HFFc6 (cell line): ENCODE measurements around the gene MLEC. TPM values are rescaled to one million over a fixed set of nuclear protein-coding genes. Genes with fewer than 3 reads are reported as not detected.

Source experiments
- DNase-seq: peaks from one replicate; pipeline ENCODE4 v3.0.0-alpha.2; 2018
- H3K27ac Mint-ChIP-seq: 2 replicates; pipeline ENCODE4 v1.8.0; 2020; ENCODE audit warnings: mild to moderate bottlenecking, mixed read lengths
- H3K27me3 Mint-ChIP-seq: 2 replicates; pipeline ENCODE4 v1.8.0; 2021; ENCODE audit warnings: mild to moderate bottlenecking, moderate library complexity, mixed read lengths; ENCODE audit not compliant: insufficient read depth
- H3K36me3 Mint-ChIP-seq: 2 replicates; pipeline ENCODE4 v1.8.0; 2021; ENCODE audit warnings: low read depth, mixed read lengths
- H3K4me1 Mint-ChIP-seq: 2 replicates; pipeline ENCODE4 v1.8.0; 2020; ENCODE audit warnings: low read depth, mixed read lengths
- H3K4me3 Mint-ChIP-seq: 2 replicates; pipeline ENCODE4 v1.8.0; 2020; ENCODE audit warnings: mild to moderate bottlenecking, moderate library complexity, mixed read lengths
- H3K9me3 Mint-ChIP-seq: 2 replicates; pipeline ENCODE4 v1.8.0; 2020; ENCODE audit warnings: mild to moderate bottlenecking, mixed read lengths
- total RNA-seq, 6 experiments: library from RNA; stranded (reverse); fragmentation: NEBNext Ultra II Directional; extraction: Animal tissue kit (Norgen Biotek cat#: 25700); gene quantifications; 2 replicates in 1 of 6; 3 replicates in 5 of 6; pipeline ENCODE4 v1.2.3, GENCODE V29; 2021
- TF ChIP-seq, protein P1 (sequence below): fragments of 200-600 bp; sonication (generic); IDR thresholded peaks from 2 replicates; pipeline ENCODE4 v1.5.0; 2021; ENCODE audit warnings: antibody characterized with exemption, mild to moderate bottlenecking

MLEC gene
- total RNA-seq, 6 experiments from 2014 or later, result 195 to 241 (median 209) TPM

DNA sequence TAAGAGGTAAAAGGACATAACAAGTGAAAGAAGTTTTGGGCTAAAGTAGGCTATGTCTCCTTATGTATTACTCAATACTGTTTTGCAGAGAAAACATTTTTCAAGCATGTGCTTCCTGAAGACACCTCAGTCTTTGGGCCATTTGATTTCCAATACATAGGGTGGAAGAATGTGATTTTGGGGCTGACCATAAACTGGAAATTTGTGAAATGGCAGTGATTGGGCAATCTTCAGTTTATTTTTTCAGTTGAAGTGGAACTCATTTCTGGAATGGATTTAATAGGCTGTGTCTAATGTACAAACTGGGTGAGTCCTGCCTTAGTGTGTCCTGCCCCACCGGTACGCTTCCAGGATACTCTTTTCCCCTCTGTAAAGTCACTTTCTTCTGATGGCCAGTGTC is 35.8 kb downstream of the MLEC start:
- Mint-ChIP-seq H3K36me3 (peaks cover 47% of the 10 kb centered on the region), H3K27ac (no peak overlapping the region), H3K27me3 (peaks cover 2% of the 10 kb centered on the region; the same call in 1 of the 2 replicates), H3K4me3 (no peak overlapping the region), H3K4me1 (peaks cover 22% of the 10 kb centered on the region), H3K9me3 (no peaks in the 10 kb centered on the region)
- TF ChIP-seq, protein P1, sequence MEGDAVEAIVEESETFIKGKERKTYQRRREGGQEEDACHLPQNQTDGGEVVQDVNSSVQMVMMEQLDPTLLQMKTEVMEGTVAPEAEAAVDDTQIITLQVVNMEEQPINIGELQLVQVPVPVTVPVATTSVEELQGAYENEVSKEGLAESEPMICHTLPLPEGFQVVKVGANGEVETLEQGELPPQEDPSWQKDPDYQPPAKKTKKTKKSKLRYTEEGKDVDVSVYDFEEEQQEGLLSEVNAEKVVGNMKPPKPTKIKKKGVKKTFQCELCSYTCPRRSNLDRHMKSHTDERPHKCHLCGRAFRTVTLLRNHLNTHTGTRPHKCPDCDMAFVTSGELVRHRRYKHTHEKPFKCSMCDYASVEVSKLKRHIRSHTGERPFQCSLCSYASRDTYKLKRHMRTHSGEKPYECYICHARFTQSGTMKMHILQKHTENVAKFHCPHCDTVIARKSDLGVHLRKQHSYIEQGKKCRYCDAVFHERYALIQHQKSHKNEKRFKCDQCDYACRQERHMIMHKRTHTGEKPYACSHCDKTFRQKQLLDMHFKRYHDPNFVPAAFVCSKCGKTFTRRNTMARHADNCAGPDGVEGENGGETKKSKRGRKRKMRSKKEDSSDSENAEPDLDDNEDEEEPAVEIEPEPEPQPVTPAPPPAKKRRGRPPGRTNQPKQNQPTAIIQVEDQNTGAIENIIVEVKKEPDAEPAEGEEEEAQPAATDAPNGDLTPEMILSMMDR, result no peak
- no peak for DNase-seq

- Mint-ChIP-seq H3K9me3 (no peaks in the 10 kb centered on the region), H3K27ac (peak overlapping the region; percentile 66), H3K4me3 (peak overlapping the region; percentile 81), H3K36me3 (peaks cover 44% of the 10 kb centered on the region), H3K27me3 (peaks cover 2% of the 10 kb centered on the region; the same call in 1 of the 2 replicates), H3K4me1 (peaks cover 22% of the 10 kb centered on the region)
- TF ChIP-seq, protein P1, result no peak
- no peak for DNase-seq
Measured at GRCh38 chr12:120724720-120725119, 37.8 kb downstream of the MLEC start.

DNA sequence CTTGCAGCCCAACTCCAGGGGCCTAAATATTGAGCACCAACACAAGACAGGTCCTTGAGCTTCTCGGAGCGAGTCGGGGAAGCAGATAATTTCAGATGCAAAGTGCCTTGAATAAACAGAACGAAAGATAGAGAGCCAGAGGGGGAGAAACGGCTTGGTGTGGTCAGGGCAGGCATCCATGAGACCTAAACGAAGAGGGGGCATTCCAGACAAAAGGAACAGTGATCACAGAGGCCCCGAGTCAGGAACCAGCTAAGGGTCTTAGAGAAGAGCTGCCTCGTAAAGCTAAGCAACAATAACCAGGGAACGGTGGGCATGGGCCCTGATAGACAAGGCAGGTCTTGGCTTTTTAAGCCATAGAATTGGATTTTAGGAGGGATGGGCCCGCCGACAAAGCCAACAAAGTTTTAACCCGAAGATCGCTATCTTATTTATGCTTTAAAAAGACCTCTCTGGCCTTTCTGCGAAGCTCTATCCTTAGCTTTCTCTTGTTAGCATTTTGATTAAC is 38.3 kb downstream of the MLEC start:
- TF ChIP-seq, protein P1, result no peak
- peaks cover 2% of the 10 kb centered on the region; the same call in 1 of the 2 replicates for H3K27me3 Mint-ChIP-seq

DNA sequence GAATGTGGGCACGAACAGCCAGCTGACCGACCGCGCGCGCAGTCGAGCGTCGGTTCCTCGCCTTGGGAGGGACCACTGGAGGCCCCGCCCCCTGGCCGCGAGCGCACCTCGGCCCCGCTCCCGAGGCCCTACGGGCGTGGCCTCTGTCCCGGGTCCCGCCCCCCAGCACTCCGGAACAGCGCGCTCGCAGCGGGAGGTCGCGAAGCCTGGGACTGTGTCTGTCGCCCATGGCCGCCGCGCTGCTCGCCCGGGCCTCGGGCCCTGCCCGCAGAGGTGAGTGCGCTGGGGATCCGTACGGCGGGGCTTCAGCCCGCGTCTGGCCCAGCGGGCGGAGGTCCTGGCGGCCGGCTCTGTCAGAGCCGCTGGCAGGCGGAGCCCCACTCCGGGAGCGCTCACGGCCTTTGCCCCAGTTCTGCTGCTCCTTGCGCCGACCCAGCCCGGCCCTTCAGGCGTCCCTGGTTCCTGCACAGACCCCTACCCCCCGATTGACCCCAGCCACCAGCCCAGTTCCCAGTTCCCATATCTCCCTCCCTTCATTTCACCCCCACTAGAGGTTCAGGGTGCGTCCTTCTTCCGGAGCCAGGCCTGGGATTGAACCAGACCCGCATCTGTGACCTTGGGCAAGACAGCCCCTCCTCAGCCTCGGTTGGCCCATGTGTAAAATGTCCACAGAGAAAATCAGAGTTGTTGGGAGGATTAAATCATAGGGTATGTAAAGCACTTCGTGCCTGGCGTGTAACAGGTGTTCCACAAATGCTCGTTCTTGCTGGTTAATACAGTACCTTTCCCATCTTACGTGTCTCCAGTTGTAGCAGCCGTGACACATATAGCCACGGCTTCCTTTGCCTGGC is 38.9 kb downstream of the MLEC start, which contains the start of gene ACADS:
Gene ACADS (plus strand): TSS at position 168 of the 851 bp plus-strand sequence. CDS start 60 bp downstream, at position 228.
- peaks cover 13% of the 10 kb centered on the region for H3K4me1 Mint-ChIP-seq
- peak within 1 kb of the TSS; percentile 81 for H3K4me3 Mint-ChIP-seq
- no peaks in the 10 kb centered on the region for H3K9me3 Mint-ChIP-seq
- H3K36me3 Mint-ChIP-seq, result peaks cover 33% of the 10 kb centered on the region
- DNase-seq, result peak; percentile 29
- peak within 1 kb of the TSS; percentile 66 for H3K27ac Mint-ChIP-seq
- H3K27me3 Mint-ChIP-seq, result peaks cover 2% of the 10 kb centered on the region; the same call in 1 of the 2 replicates
- TF ChIP-seq, protein P1, result no peak

More for the DNA sequence above, 38.3 kb downstream of the MLEC start:
- peaks cover 40% of the 10 kb centered on the region for H3K36me3 Mint-ChIP-seq
- H3K4me3 Mint-ChIP-seq, result peak overlapping the region; percentile 81
- DNase-seq, result no peak
- peak overlapping the region; percentile 66 for H3K27ac Mint-ChIP-seq
- peaks cover 20% of the 10 kb centered on the region for H3K4me1 Mint-ChIP-seq
- H3K9me3 Mint-ChIP-seq, result no peaks in the 10 kb centered on the region

DNA sequence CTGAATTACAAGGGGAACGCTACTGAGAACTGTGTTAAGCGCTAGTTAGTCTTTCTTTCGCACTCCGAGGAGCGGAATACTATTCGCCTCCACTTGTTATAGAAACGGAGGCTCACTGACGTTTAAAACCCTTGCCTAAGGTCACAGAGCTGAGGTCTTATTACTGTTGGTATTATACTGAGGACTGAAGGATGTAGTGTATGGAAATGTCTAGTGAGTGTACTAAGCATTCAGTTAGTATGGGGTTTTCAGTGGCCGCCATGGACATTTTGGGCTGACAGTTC is 39.5 kb downstream of the MLEC start:
- Mint-ChIP-seq H3K27ac (no peak overlapping the region), H3K4me1 (peaks cover 10% of the 10 kb centered on the region), H3K27me3 (peaks cover 2% of the 10 kb centered on the region; the same call in 1 of the 2 replicates)

More for the DNA sequence above, 39.5 kb downstream of the MLEC start:
- no peaks in the 10 kb centered on the region for H3K9me3 Mint-ChIP-seq
- no peak for DNase-seq
- H3K36me3 Mint-ChIP-seq, result peaks cover 31% of the 10 kb centered on the region
- TF ChIP-seq, protein P1, result no peak
- H3K4me3 Mint-ChIP-seq, result peak overlapping the region; percentile 81
